Urothelium cell line (cell line): ENCODE data around the gene PID1.
"Not testable (repeated sequence)": the region's sequence is repeated elsewhere in the genome, so short reads cannot be mapped to it uniquely, and the experiment has no call there.

ENCODE experiments used
- DNase-seq: peaks from one replicate; pipeline ENCODE4 v3.0.0; 2011; ENCODE audit warnings: low spot score, mixed read lengths
- FAIRE-seq: peaks from 2 replicates; lab custom pipeline; 2011; peaks lifted over from hg19 to GRCh38; lab: Jason Lieb, UNC

PID1 gene

GRCh38 chr2:229087267-229087666, 183.8 kb downstream of the PID1 start:
- DNase-seq: no peak
- no peak for FAIRE-seq

GRCh38 chr2:229085439-229085838, 185.6 kb downstream of the PID1 start:
- DNase-seq (no peak), FAIRE-seq (no peak)

GRCh38 chr2:229084447-229084846, 186.6 kb downstream of the PID1 start:
- DNase-seq (no peak), FAIRE-seq (no peak)

GRCh38 chr2:229083606-229084340, 187.3 kb downstream of the PID1 start:
- no peak for FAIRE-seq
- no peak for DNase-seq

GRCh38 chr2:229081411-229081810, 189.7 kb downstream of the PID1 start:
- FAIRE-seq (no peak), DNase-seq (no peak)

GRCh38 chr2:229080172-229080571, 190.9 kb downstream of the PID1 start:
- FAIRE-seq (no peak), DNase-seq (no peak)

GRCh38 chr2:229076886-229077285, 194.2 kb downstream of the PID1 start:
- FAIRE-seq: not testable (repeated sequence)

GRCh38 chr2:229073935-229074334, 197.2 kb downstream of the PID1 start:
- FAIRE-seq: no peak
- no peak for DNase-seq

More at GRCh38 chr2:229076886-229077285, 194.2 kb downstream of the PID1 start:
- not testable (repeated sequence) for DNase-seq

- DNase-seq: no peak
- FAIRE-seq: no peak
These were observed 199.7 kb downstream of the PID1 start for GRCh38 chr2:229071292-229071976.

GRCh38 chr2:229066121-229066715, 204.9 kb downstream of the PID1 start:
- FAIRE-seq: no peak
- no peak for DNase-seq

GRCh38 chr2:229064749-229065148, 206.3 kb downstream of the PID1 start:
- FAIRE-seq (no peak), DNase-seq (no peak)

- DNase-seq (no peak), FAIRE-seq (no peak)
These were observed 210.9 kb downstream of the PID1 start for GRCh38 chr2:229060147-229060546.

GRCh38 chr2:229059331-229060033, 211.6 kb downstream of the PID1 start:
- DNase-seq (no peak), FAIRE-seq (no peak)

GRCh38 chr2:229057976-229058553, 213.0 kb downstream of the PID1 start:
- no peak for DNase-seq
- FAIRE-seq: no peak

- no peak for FAIRE-seq
- DNase-seq: no peak
These were observed 216.8 kb downstream of the PID1 start for GRCh38 chr2:229054311-229054710.

GRCh38 chr2:229051798-229052197, 219.3 kb downstream of the PID1 start:
- FAIRE-seq: no peak
- DNase-seq: no peak

- FAIRE-seq (no peak), DNase-seq (no peak)
These were observed 221.0 kb downstream of the PID1 start for GRCh38 chr2:229050133-229050532.

GRCh38 chr2:229048134-229048533, 223.0 kb downstream of the PID1 start:
- DNase-seq: no peak
- FAIRE-seq: no peak

GRCh38 chr2:229045671-229046070, 225.4 kb downstream of the PID1 start:
- DNase-seq (no peak), FAIRE-seq (no peak)

GRCh38 chr2:229044581-229044980, 226.5 kb downstream of the PID1 start:
- DNase-seq (no peak), FAIRE-seq (no peak)

- no peak for FAIRE-seq
- no peak for DNase-seq
These were observed 227.4 kb downstream of the PID1 start for GRCh38 chr2:229043681-229044080.
